ENCODE data around the gene NPIPA5. TPM values are rescaled to one million over a fixed set of nuclear protein-coding genes. Genes with fewer than 3 reads are reported as not detected.

The NPIPA5 gene
- total RNA-seq, 2 donors from 2014 or later, result 0.39 to 9.1 TPM

Other genes with a start within 250 kb of the NPIPA5 start
- under 1 TPM; 0.05 to 0.17 TPM for gene MPV17L, start 17.5 kb upstream of the NPIPA5 start, total RNA-seq
- 10 to 100 TPM; 22.3 to 30.7 TPM for gene BMERB1, start 56.3 kb upstream of the NPIPA5 start, total RNA-seq

Measured in activated T-cell treated with anti-CD3 and anti-CD28 coated beads, Interleukin-2, amount 50 U/mL, for 72 hours (primary cell).